GM10248 (cell line): ENCODE data around the gene SHB.

Experiments
- CTCF ChIA-PET: fragments of 300-600 bp; sonication (Branson Sonifier 250); formaldehyde crosslinking; extraction: SDS; loops from one replicate; lab custom pipeline; 2021; ENCODE audit warnings: antibody characterized with exemption; lab: Yijun Ruan, JAX
- POLR2A ChIA-PET: fragments of 350-650 bp; sonication (Branson Sonifier 250); formaldehyde crosslinking; extraction: SDS; loops from one replicate; lab custom pipeline; 2020; ENCODE audit warnings: antibody characterized with exemption; lab: Yijun Ruan, JAX
- DNase-seq: peaks from one replicate; pipeline ENCODE4 v3.0.0; 2012; ENCODE audit errors: extremely low spot score
- TF ChIP-seq, protein P1 (sequence below): IDR thresholded peaks from 2 replicates; pipeline ENCODE4 v1.5.1; 2012; ENCODE audit warnings: mild to moderate bottlenecking, low read depth; ENCODE audit errors: extremely low read depth, missing control alignments, control extremely low read depth

The SHB gene

GRCh38 chr9:38015906-38016305, 53.1 kb downstream of the SHB start:
- TF ChIP-seq, protein P1, sequence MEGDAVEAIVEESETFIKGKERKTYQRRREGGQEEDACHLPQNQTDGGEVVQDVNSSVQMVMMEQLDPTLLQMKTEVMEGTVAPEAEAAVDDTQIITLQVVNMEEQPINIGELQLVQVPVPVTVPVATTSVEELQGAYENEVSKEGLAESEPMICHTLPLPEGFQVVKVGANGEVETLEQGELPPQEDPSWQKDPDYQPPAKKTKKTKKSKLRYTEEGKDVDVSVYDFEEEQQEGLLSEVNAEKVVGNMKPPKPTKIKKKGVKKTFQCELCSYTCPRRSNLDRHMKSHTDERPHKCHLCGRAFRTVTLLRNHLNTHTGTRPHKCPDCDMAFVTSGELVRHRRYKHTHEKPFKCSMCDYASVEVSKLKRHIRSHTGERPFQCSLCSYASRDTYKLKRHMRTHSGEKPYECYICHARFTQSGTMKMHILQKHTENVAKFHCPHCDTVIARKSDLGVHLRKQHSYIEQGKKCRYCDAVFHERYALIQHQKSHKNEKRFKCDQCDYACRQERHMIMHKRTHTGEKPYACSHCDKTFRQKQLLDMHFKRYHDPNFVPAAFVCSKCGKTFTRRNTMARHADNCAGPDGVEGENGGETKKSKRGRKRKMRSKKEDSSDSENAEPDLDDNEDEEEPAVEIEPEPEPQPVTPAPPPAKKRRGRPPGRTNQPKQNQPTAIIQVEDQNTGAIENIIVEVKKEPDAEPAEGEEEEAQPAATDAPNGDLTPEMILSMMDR = no peak
- ChIA-PET POLR2A (no interaction called here), CTCF (interaction anchor here (0.9 to 2.2 kb wide), 5 partner anchors 12 to 43 kb away, joined by 3 to 7 read pairs (median 3); no protein-coding TSS in a partner anchor)
- DNase-seq = no peak

DNA sequence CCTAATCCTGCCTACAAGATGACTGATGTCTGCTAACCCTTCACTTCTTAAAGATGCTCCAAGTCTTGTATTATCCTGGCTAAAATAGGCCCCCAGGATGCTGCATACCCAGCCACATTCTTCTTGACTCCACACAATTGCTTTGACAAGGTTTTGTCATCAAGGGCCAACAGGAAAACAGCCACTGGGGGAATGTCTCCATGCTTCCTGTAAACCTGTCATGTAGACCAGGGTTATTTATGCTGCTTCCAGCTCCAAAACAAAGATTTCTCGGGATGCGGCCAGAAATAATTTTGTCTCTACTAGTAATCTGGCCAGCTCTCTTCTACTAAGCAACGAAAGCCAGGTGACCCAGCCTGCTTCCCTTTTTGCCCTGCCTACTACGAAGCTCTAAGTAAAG, 53.8 kb downstream of the SHB start:
- DNase-seq = no peak
- TF ChIP-seq, protein P1 = no peak
- POLR2A ChIA-PET = no interaction called here
- CTCF ChIA-PET = interaction anchor here (1.1 to 2.2 kb wide), 3 partner anchors 13 to 44 kb away, joined by 3 to 7 read pairs (median 3); no protein-coding TSS in a partner anchor

- CTCF ChIA-PET = interaction anchor here (1.3 kb wide), 1 partner anchor 54 kb away, joined by 4 read pairs; no protein-coding TSS in a partner anchor
- POLR2A ChIA-PET = no interaction called here
- DNase-seq = no peak
- TF ChIP-seq, protein P1 = no peak
These were observed 56.1 kb downstream of the SHB start for GRCh38 chr9:38012767-38013450.

DNA sequence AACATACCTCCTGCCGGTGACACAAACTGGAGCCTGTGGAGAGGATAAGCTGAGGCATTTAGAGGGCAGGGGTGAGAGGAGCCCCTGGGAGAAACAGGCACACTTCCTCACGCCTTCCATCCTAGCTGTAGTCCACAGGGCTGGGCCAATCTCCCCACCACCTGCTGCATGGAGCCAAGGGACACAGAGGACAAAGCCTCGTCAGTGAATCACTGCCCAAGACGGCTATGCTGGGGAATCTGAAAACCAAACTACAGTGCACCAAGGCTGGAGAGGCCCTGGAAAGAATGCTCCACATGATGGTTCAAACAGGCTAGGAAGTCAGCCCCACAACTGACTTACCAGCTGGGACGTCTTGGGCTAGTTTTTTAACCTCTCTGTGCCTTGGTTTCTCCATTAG, 57.0 kb downstream of the SHB start:
- TF ChIP-seq, protein P1 = no peak
- POLR2A ChIA-PET = no interaction called here
- CTCF ChIA-PET = interaction anchor here (1.0 to 1.3 kb wide), 3 partner anchors 9 to 26 kb away, joined by 3 to 5 read pairs (median 3); no protein-coding TSS in a partner anchor
- no peak for DNase-seq

GRCh38 chr9:38010918-38011704, 57.9 kb downstream of the SHB start:
- CTCF ChIA-PET = interaction anchor here (1.0 to 1.3 kb wide), 3 partner anchors 8 to 25 kb away, joined by 3 to 5 read pairs (median 3); no protein-coding TSS in a partner anchor
- TF ChIP-seq, protein P1 = no peak
- POLR2A ChIA-PET = no interaction called here
- no peak for DNase-seq

DNA sequence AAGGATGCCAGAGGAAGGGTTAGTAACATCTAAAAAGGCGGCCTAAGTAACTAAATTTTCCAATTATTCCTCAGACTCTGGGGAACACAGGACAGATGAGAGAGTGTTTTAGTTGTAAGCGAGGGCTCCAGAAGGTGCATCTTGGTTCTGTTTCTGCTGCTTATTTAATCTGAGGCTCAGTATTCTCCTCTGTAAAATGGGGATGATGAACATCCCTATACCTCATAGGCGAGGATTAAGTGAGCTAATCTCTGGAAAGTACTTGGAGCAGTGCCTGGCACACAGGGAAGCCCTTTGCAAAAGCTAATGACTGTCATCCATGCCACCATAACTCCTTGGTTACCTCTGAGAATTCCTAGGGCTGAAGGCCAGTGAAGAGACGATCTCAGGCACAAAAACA, 59.0 kb downstream of the SHB start:
- TF ChIP-seq, protein P1 = no peak
- ChIA-PET POLR2A (no interaction called here), CTCF (no interaction called here)
- no peak for DNase-seq
